Loucy (cell line): ENCODE data around the gene LRRC56.

Source experiments
- H2AFZ ChIP-seq: fragments of 200-600 bp; sonication (generic); 2 replicates; pipeline ENCODE4 v1.6.0; 2016; ENCODE audit warnings: antibody characterized with exemption, mild to moderate bottlenecking, low read length, moderate library complexity
- H3F3A ChIP-seq: fragments of 200-600 bp; 2 replicates; pipeline ENCODE4 v1.6.0; 2016; ENCODE audit warnings: antibody characterized with exemption, low read depth, mild to moderate bottlenecking
- H3K27me3 ChIP-seq: fragments of 200-600 bp; sonication (generic); 2 replicates; pipeline ENCODE4 v1.6.1; 2014; ENCODE audit warnings: low read length, mild to moderate bottlenecking; ENCODE audit not compliant: insufficient read depth, poor library complexity, severe bottlenecking
- H3K36me3 ChIP-seq: fragments of 200-600 bp; sonication (generic); 2 replicates; pipeline ENCODE4 v1.6.1; 2016; ENCODE audit warnings: low read length; ENCODE audit not compliant: insufficient read depth
- H3K4me1 ChIP-seq: fragments of 200-600 bp; sonication (generic); 2 replicates; pipeline ENCODE4 v1.5.1; 2014; ENCODE audit warnings: low read length, mild to moderate bottlenecking; ENCODE audit not compliant: insufficient read depth, poor library complexity, severe bottlenecking
- H3K4me2 ChIP-seq: fragments of 200-600 bp; sonication (generic); 2 replicates; pipeline ENCODE4 v1.6.0; 2014; ENCODE audit warnings: antibody characterized with exemption, low read length, low read depth, mild to moderate bottlenecking; ENCODE audit not compliant: poor library complexity, severe bottlenecking
- H3K4me3 ChIP-seq: fragments of 200-600 bp; sonication (generic); 2 replicates; pipeline ENCODE4 v1.5.1; 2014; ENCODE audit warnings: low read length, mild to moderate bottlenecking, mixed read lengths; ENCODE audit not compliant: poor library complexity, severe bottlenecking
- H3K79me2 ChIP-seq: fragments of 200-600 bp; sonication (generic); 2 replicates; pipeline ENCODE4 v1.6.1; 2014; ENCODE audit warnings: low read length; ENCODE audit not compliant: insufficient read depth
- H3K9ac ChIP-seq: fragments of 200-600 bp; sonication (generic); 2 replicates; pipeline ENCODE4 v1.6.0; 2014; ENCODE audit warnings: mild to moderate bottlenecking, low read depth, low read length, moderate library complexity; ENCODE audit not compliant: poor library complexity, severe bottlenecking
- H3K9me2 ChIP-seq: fragments of 200-600 bp; sonication (generic); replicated peaks from 2 replicates; pipeline ENCODE4 v1.6.1; 2016; ENCODE audit warnings: low read depth, low read length, mixed read lengths
- H3K9me3 ChIP-seq: fragments of 200-600 bp; sonication (generic); 2 replicates; pipeline ENCODE4 v1.6.1; 2014; ENCODE audit warnings: mild to moderate bottlenecking, antibody characterized with exemption, low read length, low read depth; ENCODE audit not compliant: insufficient read depth
- H4K20me1 ChIP-seq: fragments of 200-600 bp; sonication (generic); 2 replicates; pipeline ENCODE4 v1.6.0; 2014; ENCODE audit warnings: antibody characterized with exemption, low read length, mild to moderate bottlenecking; ENCODE audit not compliant: insufficient read depth, poor library complexity, severe bottlenecking
- EZH2phosphoT487 ChIP-seq: fragments of 200-600 bp; IDR thresholded peaks from 2 replicates; pipeline ENCODE4 v1.6.1; 2018; ENCODE audit warnings: antibody characterized with exemption, mild to moderate bottlenecking, moderate library complexity, borderline replicate concordance
- TF ChIP-seq, protein P1 (sequence below): fragments of 200-600 bp; sonication (generic); conservative IDR thresholded peaks from 2 replicates; pipeline ENCODE4 v1.5.1; 2014; ENCODE audit warnings: mild to moderate bottlenecking, antibody characterized with exemption, low read length

The LRRC56 gene

DNA sequence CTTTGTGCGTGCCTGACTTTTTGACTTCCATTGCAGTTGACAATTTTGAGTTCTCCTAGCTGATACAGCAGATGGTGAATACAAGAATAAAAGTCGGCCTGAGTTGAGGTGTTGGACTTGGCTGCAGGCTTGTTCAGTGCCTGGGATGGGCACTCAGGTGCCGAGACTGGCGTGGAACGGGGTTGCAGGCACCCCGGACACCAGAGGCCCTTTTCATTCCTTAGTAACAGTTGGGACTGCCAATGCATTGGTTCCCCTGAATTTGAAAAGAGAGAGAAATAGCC is 40.2 kb downstream of the LRRC56 start:
- no peak for TF ChIP-seq EZH2phosphoT487
- TF ChIP-seq, protein P1, sequence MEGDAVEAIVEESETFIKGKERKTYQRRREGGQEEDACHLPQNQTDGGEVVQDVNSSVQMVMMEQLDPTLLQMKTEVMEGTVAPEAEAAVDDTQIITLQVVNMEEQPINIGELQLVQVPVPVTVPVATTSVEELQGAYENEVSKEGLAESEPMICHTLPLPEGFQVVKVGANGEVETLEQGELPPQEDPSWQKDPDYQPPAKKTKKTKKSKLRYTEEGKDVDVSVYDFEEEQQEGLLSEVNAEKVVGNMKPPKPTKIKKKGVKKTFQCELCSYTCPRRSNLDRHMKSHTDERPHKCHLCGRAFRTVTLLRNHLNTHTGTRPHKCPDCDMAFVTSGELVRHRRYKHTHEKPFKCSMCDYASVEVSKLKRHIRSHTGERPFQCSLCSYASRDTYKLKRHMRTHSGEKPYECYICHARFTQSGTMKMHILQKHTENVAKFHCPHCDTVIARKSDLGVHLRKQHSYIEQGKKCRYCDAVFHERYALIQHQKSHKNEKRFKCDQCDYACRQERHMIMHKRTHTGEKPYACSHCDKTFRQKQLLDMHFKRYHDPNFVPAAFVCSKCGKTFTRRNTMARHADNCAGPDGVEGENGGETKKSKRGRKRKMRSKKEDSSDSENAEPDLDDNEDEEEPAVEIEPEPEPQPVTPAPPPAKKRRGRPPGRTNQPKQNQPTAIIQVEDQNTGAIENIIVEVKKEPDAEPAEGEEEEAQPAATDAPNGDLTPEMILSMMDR = no peak
- Histone ChIP-seq H3K9me3 (no peaks in the 10 kb centered on the region), H4K20me1 (peaks cover 56% of the 10 kb centered on the region), H2AFZ (no peak overlapping the region), H3K9ac (peak overlapping the region; percentile 97), H3K4me2 (peak overlapping the region; percentile 100), H3K36me3 (peaks cover 11% of the 10 kb centered on the region; the same call in 1 of the 2 replicates), H3K79me2 (peaks cover 60% of the 10 kb centered on the region), H3F3A (no peaks in the 10 kb centered on the region), H3K27me3 (no peaks in the 10 kb centered on the region), H3K4me1 (peaks cover 35% of the 10 kb centered on the region), H3K9me2 (no peaks in the 10 kb centered on the region), H3K4me3 (peak overlapping the region; percentile 93)

DNA sequence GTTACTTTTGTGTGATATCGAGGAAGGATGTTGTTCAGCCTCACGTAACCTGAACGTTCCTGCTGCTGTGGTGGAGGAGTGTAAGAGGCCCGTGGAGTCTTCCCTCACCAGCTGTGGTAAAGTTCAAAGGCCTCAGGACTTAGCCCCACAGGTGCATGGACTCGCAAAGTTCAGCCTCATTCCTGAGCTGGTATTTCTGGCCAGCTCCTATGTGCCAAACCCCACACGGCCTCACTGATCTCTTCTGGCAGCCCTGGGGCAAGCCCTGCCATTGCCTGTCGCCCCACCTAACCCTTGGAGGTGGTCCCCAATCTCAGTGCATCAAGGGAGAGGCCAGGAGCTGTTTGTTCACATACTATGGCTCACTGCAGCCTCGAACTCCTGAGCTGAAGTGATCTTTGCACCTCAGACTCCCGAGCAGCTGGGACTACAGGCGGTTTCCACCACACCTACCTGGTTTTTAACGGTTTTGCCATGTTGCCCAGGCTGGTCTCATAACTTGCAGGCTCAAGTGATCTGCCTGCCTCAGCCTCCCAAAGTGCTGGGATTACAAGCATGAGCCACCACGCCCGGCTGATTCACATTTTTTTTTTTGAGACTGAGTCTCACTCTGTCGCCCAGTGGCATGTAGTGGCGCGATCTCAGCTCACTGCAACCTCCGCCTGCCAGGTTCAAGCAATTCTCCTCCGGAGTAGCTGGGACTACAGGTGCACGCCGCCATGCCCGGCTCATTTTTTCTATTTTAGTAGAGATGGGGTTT is 41.1 kb downstream of the LRRC56 start:
- Histone ChIP-seq H3K27me3 (no peaks in the 10 kb centered on the region), H3K9me3 (no peaks in the 10 kb centered on the region), H3K4me2 (peak overlapping the region; percentile 100), H3K36me3 (peaks cover 15% of the 10 kb centered on the region; the same call in 1 of the 2 replicates), H3K4me1 (peaks cover 35% of the 10 kb centered on the region), H3F3A (no peaks in the 10 kb centered on the region), H4K20me1 (peaks cover 59% of the 10 kb centered on the region), H2AFZ (no peak overlapping the region), H3K4me3 (peak overlapping the region; percentile 93), H3K79me2 (peaks cover 67% of the 10 kb centered on the region), H3K9me2 (no peaks in the 10 kb centered on the region), H3K9ac (peak overlapping the region; percentile 97)
- TF ChIP-seq, protein P1 = no peak

DNA sequence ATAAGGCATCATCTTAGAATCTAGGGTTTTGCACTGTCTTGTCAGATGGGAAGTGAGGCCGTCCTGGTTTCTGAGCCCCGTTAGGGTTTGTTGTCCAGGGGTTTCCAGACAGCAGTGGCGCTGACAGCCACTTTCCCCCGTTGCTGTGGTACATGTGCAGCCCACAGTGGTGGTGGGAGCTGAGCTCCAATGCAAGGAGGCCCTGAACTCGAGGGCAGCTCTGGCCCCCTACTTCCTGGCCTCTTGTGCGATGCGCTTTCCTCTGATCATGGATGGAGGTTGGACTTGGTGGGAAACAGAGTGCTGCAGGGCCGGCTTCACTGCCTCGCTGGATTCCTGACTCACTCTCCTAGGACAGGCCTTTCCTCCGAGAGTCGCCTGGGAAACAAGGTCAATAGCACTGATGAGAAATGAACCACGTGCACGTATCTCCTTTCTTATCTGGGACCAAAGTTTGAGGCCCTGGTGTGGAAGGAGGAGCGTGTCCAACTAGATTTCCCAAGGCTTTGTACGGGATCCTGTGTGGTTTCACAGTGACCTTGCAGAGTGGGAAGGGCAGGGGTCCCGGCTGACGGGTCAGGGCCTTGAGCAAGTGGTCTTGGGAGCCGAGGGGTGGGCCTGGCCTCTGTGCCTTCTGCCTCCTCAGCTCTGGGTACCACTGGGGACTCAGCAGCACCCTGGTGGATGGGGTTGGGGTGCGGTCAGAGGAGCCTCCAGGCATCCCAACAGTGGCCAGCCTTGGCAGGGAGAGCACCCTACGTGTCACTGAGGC is 42.7 kb downstream of the LRRC56 start:
- Histone ChIP-seq H3K27me3 (no peaks in the 10 kb centered on the region), H3K9me2 (no peaks in the 10 kb centered on the region), H3K36me3 (peaks cover 30% of the 10 kb centered on the region; the same call in 1 of the 2 replicates), H3K4me3 (peak overlapping the region; percentile 93), H2AFZ (no peak overlapping the region), H3K4me2 (peak overlapping the region; percentile 100), H3K4me1 (peaks cover 35% of the 10 kb centered on the region), H3F3A (no peaks in the 10 kb centered on the region), H3K9me3 (no peaks in the 10 kb centered on the region), H3K79me2 (peaks cover 81% of the 10 kb centered on the region), H3K9ac (peak overlapping the region; percentile 97), H4K20me1 (peaks cover 68% of the 10 kb centered on the region)
- no peak for TF ChIP-seq EZH2phosphoT487
- TF ChIP-seq, protein P1 = no peak
